CD8-positive, alpha-beta memory T cell (primary cell): ENCODE measurements around the gene C5orf46. TPM values are rescaled to one million over a fixed set of nuclear protein-coding genes. Genes with fewer than 3 reads are reported as not detected.

Experiments
- polyA plus RNA-seq: library from polyadenylated mRNA; unstranded; fragments of 300-500 nt; fragmentation: Illumina TruSeq; gene quantifications from one replicate; pipeline ENCODE4 v1.2.3, GENCODE V29; 2021
- total RNA-seq, 2 experiments: library from RNA; stranded (reverse); gene quantifications; one replicate each; pipeline ENCODE4 v1.2.3, GENCODE V29; 2021

The C5orf46 gene
- total and polyA plus RNA-seq, 3 experiments from 2014 or later: not detected

Other genes starting within 250 kb of the C5orf46 start
- 1 to 10 TPM; 1.8 TPM for gene JAKMIP2, start 123.8 kb downstream of the C5orf46 start, total RNA-seq
- 6.3 TPM for gene JAKMIP2, start 123.8 kb downstream of the C5orf46 start, polyA plus RNA-seq
- not detected for gene SPINK1, start 74.9 kb downstream of the C5orf46 start, total RNA-seq
- not detected for gene SPINK1, start 74.9 kb downstream of the C5orf46 start, polyA plus RNA-seq
- gene SCGB3A2, start 27.8 kb downstream of the C5orf46 start, total RNA-seq: not detected
- gene SCGB3A2, start 27.8 kb downstream of the C5orf46 start, polyA plus RNA-seq: not detected
- gene SPINK5, start 157.4 kb upstream of the C5orf46 start, total RNA-seq: not detected
- not detected for gene SPINK5, start 157.4 kb upstream of the C5orf46 start, polyA plus RNA-seq